Measurements from ENCODE around the gene MBNL2.

DNA sequence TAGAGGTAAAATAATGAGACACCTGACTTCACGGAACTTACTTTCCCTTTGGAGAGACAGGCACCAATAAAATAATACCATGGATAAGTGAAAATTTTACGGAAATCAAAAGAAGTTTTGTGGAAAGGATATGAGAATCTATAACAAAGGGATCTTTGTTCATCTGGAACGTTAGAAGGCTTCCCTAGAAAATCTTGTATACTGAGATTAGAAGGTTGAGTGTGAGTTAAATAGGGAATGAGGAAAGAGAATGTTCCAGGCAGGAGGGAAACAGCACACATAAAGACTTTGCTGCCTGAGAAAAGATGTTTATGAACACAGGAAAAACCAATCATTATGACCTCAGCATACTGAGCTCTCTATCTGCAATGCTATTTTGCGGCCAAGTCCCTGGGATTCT, 192.3 kb downstream of the MBNL2 start:
- TF ChIP-seq POLR2AphosphoS5 (IDR thresholded peaks at IDR 0.05; ENCODE audit: low read depth) = no peak
- TF ChIP-seq, protein P1, sequence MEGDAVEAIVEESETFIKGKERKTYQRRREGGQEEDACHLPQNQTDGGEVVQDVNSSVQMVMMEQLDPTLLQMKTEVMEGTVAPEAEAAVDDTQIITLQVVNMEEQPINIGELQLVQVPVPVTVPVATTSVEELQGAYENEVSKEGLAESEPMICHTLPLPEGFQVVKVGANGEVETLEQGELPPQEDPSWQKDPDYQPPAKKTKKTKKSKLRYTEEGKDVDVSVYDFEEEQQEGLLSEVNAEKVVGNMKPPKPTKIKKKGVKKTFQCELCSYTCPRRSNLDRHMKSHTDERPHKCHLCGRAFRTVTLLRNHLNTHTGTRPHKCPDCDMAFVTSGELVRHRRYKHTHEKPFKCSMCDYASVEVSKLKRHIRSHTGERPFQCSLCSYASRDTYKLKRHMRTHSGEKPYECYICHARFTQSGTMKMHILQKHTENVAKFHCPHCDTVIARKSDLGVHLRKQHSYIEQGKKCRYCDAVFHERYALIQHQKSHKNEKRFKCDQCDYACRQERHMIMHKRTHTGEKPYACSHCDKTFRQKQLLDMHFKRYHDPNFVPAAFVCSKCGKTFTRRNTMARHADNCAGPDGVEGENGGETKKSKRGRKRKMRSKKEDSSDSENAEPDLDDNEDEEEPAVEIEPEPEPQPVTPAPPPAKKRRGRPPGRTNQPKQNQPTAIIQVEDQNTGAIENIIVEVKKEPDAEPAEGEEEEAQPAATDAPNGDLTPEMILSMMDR (conservative IDR thresholded peaks at IDR 0.05; ENCODE audit: low read depth in 2 of 2) = no peak
- TF ChIP-seq EZH2phosphoT487 (IDR thresholded peaks at IDR 0.05; ENCODE audit: unreplicated experiment) = no peak
- no peak for TF ChIP-seq ZNF331 (CRISPR knock-in tag; IDR thresholded peaks at IDR 0.05; ENCODE audit: low read depth)
- no peak for TF ChIP-seq JUNB (IDR thresholded peaks at IDR 0.05; ENCODE audit: unreplicated experiment)
- no peak for TF ChIP-seq EZH2 (IDR thresholded peaks at IDR 0.05; ENCODE audit: low read depth, unreplicated experiment)
